Nephron progenitor cell (in vitro differentiated cells): Measurements from ENCODE around the gene XPO6.

Experiments
- DNase-seq: peaks from one replicate; pipeline ENCODE4 v3.0.0; 2021
- H3K27ac Mint-ChIP-seq: 2 replicates; pipeline ENCODE4 v1.8.0; 2021; ENCODE audit warnings: mild to moderate bottlenecking, moderate library complexity, mixed read lengths
- H3K27me3 Mint-ChIP-seq: 2 replicates; pipeline ENCODE4 v1.8.0; 2021; ENCODE audit warnings: mild to moderate bottlenecking, low read depth, mixed read lengths; ENCODE audit not compliant: poor library complexity
- H3K36me3 Mint-ChIP-seq: 2 replicates; pipeline ENCODE4 v1.8.0; 2021; ENCODE audit warnings: low read depth, mixed read lengths
- H3K4me1 Mint-ChIP-seq: 2 replicates; pipeline ENCODE4 v1.8.0; 2021; ENCODE audit warnings: mixed read lengths
- H3K4me3 Mint-ChIP-seq: 2 replicates; pipeline ENCODE4 v1.8.0; 2021; ENCODE audit warnings: mild to moderate bottlenecking, moderate library complexity, mixed read lengths
- H3K9me3 Mint-ChIP-seq: 2 replicates; pipeline ENCODE4 v1.8.0; 2021; ENCODE audit warnings: mild to moderate bottlenecking, moderate library complexity, mixed read lengths
- CTCF ChIP-seq: fragments of 200-600 bp; sonication (generic); IDR thresholded peaks from 2 replicates; pipeline ENCODE4 v1.5.0; 2021; ENCODE audit warnings: antibody characterized with exemption

The XPO6 gene

GRCh38 chr16:28182183-28182582 is 29.6 kb downstream of the XPO6 start:
- Mint-ChIP-seq H3K27me3 (no peaks in the 10 kb centered on the region), H3K9me3 (peaks cover 13% of the 10 kb centered on the region), H3K4me3 (no peak overlapping the region), H3K36me3 (peaks cover 65% of the 10 kb centered on the region), H3K4me1 (peaks cover 29% of the 10 kb centered on the region), H3K27ac (peak overlapping the region; percentile 68)
- no peak for TF ChIP-seq CTCF
- no peak for DNase-seq

- TF ChIP-seq CTCF = no peak
- Mint-ChIP-seq H3K4me1 (peaks cover 29% of the 10 kb centered on the region), H3K27me3 (no peaks in the 10 kb centered on the region), H3K27ac (peak overlapping the region; percentile 68), H3K9me3 (peaks cover 13% of the 10 kb centered on the region), H3K36me3 (peaks cover 67% of the 10 kb centered on the region), H3K4me3 (no peak overlapping the region)
- DNase-seq = no peak
Observed at GRCh38 chr16:28181515-28181914, 30.2 kb downstream of the XPO6 start.

GRCh38 chr16:28180655-28181460 is 30.9 kb downstream of the XPO6 start:
- no peak overlapping the region for H3K27ac Mint-ChIP-seq
- H3K9me3 Mint-ChIP-seq = peaks cover 13% of the 10 kb centered on the region
- H3K4me3 Mint-ChIP-seq = no peak overlapping the region
- no peak for TF ChIP-seq CTCF
- no peaks in the 10 kb centered on the region for H3K27me3 Mint-ChIP-seq
- peaks cover 68% of the 10 kb centered on the region for H3K36me3 Mint-ChIP-seq
- H3K4me1 Mint-ChIP-seq = peaks cover 29% of the 10 kb centered on the region
- DNase-seq = no peak

- H3K4me1 Mint-ChIP-seq = peaks cover 29% of the 10 kb centered on the region
- no peak for TF ChIP-seq CTCF
Observed at GRCh38 chr16:28179354-28179753, 32.4 kb downstream of the XPO6 start.

GRCh38 chr16:28175715-28176114 is 36.0 kb downstream of the XPO6 start:
- Mint-ChIP-seq H3K27ac (no peak overlapping the region), H3K36me3 (peaks cover 65% of the 10 kb centered on the region), H3K27me3 (no peaks in the 10 kb centered on the region), H3K4me3 (no peak overlapping the region), H3K4me1 (peaks cover 2% of the 10 kb centered on the region), H3K9me3 (no peaks in the 10 kb centered on the region)
- DNase-seq = no peak
- TF ChIP-seq CTCF = no peak

More at GRCh38 chr16:28179354-28179753, 32.4 kb downstream of the XPO6 start:
- peaks cover 70% of the 10 kb centered on the region for H3K36me3 Mint-ChIP-seq
- H3K27me3 Mint-ChIP-seq = no peaks in the 10 kb centered on the region
- no peak overlapping the region for H3K4me3 Mint-ChIP-seq
- no peak for DNase-seq
- H3K27ac Mint-ChIP-seq = no peak overlapping the region
- H3K9me3 Mint-ChIP-seq = peaks cover 6% of the 10 kb centered on the region

- Mint-ChIP-seq H3K4me1 (no peaks in the 10 kb centered on the region), H3K27ac (peak overlapping the region; percentile 66), H3K36me3 (peaks cover 53% of the 10 kb centered on the region), H3K27me3 (no peaks in the 10 kb centered on the region), H3K9me3 (no peaks in the 10 kb centered on the region), H3K4me3 (no peak overlapping the region)
- no peak for DNase-seq
- TF ChIP-seq CTCF = no peak
Observed at GRCh38 chr16:28172336-28172735, 39.4 kb downstream of the XPO6 start.
